GM19351 (cell line): ENCODE data around the gene PLAC9.
"Not testable (repeated sequence)": the region's sequence is repeated elsewhere in the genome, so short reads cannot be mapped to it uniquely, and the experiment has no call there.

Source experiments
- ATAC-seq: cut with Tn5 transposase; IDR thresholded peaks from one replicate; pipeline ENCODE4 v1.9.1; 2021; ENCODE audit warnings: mild to moderate bottlenecking, moderate library complexity; ENCODE audit not compliant: unreplicated experiment

The PLAC9 gene

GRCh38 chr10:80137920-80138319, 5.4 kb downstream of the PLAC9 start:
- ATAC-seq, result no peak

DNA sequence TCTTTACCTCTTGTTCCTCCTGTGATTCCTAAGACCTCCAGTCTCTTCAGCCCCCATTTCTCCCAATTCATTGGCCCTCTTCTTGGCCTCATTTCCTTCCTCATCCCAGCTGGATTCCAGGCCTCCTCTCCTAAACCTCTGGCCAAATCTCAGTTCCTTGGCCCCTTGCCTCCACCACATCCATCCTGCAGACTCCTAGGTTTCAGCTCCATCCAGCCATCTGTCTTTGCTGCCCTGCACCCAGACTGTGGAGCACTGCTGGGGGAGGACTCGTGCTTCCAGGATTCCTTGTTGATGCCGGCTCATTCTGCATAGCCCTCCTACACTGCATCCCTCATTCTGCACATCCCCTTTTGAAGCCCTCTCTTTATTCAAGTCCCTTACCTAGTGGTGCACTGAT, 6.7 kb downstream of the PLAC9 start:
- ATAC-seq, result no peak

- ATAC-seq, result no peak
Observed at GRCh38 chr10:80140251-80140650, 7.7 kb downstream of the PLAC9 start.

DNA sequence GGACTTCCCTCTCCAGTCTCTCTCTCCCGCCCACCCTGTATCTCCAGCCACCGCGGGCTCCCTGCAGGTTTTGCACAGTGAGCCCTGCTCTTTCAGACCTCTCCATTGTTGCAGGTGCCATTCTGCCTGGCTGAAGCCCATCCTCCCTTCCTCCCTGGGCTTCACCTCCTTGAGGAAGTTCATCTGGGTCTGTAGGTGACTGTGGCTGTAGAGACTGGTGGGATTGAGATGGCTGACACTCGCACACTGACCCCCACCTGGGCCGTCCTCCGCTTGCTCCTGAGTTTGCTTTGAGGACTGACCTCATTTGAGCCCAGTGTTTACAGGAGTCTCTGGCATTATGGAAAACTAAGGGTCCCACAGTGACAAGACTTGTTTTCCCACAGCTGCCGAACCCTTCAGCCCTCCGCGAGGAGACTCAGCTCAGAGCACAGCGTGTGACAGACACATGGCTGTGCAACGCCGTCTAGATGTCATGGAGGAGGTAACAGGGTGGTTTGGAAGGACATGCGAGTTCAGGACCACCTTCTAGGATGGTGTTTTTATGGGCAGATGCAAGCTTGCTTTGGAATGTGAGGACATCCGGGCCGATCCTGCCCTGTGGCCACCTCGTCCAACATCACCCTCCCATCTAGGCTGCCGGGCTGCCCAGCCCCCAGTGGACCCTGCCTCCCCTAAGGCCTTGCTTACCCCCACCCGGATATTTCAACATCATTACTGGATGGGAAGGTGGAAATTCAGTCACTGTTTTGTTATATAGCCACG, 9.3 kb downstream of the PLAC9 start:
- no peak for ATAC-seq

DNA sequence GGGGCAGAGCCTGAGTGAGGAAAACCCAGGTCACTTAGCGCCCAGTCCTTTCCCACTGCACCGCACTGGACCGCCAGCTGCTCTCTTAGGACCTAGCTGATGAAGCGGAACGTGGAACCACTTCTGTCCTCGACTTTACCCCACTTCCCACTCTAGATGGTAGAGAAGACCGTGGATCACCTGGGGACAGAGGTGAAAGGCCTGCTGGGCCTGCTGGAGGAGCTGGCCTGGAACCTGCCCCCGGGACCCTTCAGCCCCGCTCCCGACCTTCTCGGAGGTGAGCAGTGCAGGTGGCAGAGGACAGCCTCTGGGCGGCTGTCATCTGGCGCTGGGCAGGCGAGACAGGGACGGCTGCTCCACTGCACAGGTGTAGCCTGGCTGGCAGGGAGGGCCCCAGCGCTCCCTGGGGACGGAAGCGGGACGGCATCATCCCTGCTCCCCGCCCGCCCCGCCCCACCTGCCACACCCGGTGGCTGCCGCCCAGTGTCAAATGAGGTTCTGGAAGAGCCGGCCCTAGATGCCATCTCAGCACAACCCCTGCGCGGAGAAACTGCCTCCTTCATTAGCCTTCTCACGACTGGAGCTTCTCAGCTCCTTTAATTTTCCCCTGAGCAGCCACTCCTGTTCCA, 11.7 kb downstream of the PLAC9 start:
- peak; percentile 35 for ATAC-seq

DNA sequence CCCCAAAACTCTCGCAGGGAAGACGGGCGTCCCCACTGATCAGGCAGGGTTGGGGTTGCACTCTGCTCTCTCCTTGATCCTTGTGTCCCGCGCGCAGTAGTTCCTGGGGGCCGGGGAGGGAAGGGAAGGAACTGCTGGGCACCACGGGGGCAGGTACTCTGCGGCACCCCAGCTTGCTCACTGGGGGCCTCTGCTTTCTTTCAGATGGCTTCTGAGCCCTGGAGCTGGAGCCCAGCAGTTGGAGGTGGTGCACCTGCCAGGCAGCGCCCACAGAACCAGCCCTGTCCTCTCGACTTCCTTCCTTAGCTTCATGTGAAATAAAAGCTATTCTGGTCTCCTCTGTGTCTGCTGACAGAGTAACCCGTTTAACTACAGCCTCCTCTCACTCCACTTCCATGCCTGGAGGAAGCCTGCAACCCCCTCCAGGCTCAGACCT, 12.2 kb downstream of the PLAC9 start:
- ATAC-seq, result peak; percentile 36

DNA sequence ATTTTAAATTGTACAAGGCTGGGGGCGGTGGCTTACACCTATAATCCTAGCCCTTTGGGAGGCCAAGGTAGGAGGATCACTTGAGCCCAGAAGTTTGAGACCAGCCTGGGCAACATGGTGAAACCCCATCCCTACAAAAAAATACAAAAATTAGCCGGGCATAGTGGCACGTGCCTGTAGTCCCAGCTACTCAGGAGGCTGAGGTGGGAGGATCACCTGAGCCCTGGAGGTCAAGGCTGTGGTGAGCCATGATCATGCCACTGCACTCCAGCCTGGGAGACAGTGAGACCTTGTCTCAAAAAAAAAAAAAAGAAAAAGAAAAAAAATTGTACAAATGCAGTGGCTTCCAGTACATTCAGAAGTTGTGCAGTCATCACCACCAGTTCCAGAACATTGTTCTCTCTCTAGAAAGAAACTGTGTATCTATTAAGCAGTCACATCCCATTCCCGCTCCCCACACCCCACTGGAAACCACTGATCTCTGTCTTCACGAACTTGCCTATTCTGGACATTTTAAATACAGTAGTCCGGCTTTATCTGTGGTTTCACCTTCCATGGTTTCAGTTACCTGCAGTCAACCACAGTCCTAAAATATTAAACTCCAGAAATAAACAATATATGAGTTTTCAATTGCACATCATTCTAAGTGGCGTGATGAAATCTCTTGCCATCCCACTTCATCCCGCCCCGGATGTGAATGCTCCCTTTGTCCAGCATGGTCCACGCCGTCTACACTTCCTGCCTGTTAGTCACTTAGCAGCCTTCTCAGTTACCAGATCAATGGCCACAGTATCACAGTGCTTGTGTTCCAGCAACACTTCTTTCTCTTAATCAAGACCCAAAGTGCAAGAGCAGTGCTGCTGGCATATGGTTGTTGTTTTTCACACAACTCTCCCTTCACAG, 13.1 kb downstream of the PLAC9 start:
- ATAC-seq, result not testable (repeated sequence)

DNA sequence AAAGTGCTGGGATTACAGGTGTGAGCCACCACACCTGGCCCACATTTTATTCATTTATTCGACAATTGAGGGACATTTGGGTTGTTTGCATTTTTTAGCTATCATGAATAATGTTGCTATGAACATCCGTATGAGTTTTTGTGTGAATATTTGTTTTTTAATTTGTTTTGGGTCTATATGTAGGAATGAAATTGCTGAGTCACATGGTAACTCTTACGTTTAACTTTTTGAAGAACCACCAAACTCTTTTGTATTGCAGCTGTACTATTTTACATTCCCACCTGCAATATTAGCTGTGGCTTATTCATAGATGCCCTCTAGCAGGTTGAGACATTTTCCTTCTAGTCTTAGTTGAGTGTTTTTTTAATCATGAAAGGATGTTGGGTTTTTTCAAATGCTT, 14.4 kb downstream of the PLAC9 start:
- ATAC-seq, result no peak

DNA sequence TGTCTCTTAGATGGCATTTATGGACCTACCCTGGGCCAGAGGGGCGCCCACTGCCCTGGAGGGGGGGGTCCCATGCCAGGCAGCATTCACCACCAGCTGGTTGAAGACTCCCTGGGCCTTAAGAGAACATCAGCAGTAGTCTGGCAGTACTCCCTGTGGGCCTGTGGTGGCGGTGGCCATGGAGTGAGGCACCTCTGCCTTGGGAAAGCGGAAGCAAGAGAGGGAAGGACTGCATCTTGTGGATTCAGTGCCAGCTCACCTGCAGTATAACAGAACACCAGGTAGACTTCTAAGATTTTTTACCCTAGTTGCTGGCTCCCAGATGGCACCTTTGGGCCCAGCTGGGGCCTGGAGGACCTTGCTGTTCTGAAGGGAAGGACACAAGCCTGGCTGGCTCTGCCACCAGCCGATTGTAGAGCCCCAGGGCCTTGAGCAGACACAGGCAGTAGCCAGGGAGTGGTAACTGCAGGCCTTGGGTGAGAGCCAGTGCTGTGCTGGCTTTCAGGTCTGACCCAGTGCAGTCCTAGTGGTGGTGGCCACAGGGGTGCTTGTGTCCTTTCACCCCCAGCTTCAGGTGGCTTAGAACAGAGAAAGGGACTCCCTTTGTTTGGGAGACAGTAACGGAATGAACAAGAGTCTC, 15.8 kb downstream of the PLAC9 start:
- ATAC-seq, result no peak

- ATAC-seq, result no peak
Observed at GRCh38 chr10:80149123-80149522, 16.6 kb downstream of the PLAC9 start.

- no peak for ATAC-seq
Observed at GRCh38 chr10:80150172-80150571, 17.6 kb downstream of the PLAC9 start.

DNA sequence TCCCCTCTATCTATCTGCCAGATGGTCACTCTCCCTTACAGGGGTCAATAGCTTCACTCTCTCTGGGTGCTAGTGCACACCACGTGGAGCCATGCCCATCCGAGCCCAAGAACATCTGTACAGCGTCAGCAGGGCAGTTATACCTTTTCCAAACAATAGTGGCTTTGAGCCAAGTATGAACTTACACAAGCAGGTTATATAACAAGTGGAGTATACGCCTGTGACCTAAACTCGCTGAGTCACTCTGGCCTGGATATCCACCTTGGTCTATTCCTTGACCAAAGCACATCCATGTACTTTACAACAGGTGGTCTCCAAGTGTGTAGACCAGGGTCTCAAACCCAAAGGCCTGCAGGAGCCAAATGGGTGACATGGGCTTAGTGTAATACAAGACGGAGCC, 20.3 kb downstream of the PLAC9 start:
- ATAC-seq, result no peak

DNA sequence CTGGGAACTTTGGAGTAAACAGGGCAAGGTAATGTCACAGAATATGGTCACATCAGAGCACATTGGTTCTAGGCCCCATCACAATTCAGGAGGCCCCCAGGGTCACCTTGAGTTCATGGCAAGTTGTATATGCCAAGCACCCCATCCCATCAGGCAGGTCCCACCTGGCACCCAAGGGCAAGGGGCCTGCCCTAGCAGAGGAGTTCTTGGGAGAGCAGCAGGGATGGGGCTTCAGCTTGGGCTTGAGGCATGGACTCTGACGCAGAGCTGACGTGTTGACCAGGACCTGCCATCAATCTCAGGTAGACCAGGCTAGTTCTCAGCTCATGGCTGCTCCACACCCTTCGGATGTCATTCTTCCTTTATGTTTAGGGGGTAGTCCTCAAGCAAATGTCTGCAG, 20.9 kb downstream of the PLAC9 start:
- no peak for ATAC-seq

GRCh38 chr10:80154626-80154977, 22.1 kb downstream of the PLAC9 start:
- ATAC-seq, result no peak

GRCh38 chr10:80154978-80155695, 22.6 kb downstream of the PLAC9 start:
- ATAC-seq, result no peak

DNA sequence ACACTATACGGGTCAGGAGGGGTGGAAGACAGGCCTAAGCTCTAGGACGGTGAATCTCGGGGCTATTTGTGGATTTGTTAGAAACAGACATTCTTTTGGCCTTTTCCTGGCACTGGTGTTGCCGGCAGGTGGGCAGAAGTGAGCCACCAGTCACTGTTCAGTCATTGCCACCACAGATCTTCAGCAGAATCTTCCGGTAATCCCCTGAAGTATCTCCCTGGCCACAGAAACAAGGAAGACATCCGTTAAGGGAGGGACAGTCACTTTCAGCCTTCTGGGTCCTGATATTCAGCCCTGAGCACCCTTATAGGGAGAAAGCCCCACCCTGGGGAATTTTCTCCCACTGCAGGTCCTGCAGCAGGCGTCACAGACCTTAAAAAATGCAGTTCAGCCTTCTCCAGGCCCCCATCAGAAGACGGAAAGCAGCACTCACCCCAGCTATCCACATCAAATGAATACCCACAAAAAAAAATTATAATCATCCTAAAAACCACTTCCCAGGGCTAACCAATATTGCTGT, 23.2 kb downstream of the PLAC9 start:
- ATAC-seq, result no peak

DNA sequence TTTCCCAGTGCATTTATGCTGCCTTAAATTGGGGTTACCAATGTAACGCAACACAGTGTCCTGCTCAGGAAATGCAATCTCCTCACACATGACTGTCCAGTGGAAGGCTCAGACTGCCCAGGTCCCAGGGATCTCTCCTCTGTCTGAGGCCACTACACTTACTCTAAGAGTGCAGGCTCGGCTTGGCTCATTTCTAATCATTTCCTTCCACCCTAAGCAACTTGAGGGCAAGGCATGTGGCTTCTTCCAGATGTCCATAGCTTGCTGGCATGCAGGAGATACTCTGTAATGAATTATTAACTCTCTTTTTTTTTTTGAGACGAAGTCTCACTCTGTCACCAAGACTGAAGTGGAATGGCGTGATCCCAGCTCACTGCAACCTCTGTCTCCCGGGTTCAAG, 23.7 kb downstream of the PLAC9 start:
- ATAC-seq, result no peak

DNA sequence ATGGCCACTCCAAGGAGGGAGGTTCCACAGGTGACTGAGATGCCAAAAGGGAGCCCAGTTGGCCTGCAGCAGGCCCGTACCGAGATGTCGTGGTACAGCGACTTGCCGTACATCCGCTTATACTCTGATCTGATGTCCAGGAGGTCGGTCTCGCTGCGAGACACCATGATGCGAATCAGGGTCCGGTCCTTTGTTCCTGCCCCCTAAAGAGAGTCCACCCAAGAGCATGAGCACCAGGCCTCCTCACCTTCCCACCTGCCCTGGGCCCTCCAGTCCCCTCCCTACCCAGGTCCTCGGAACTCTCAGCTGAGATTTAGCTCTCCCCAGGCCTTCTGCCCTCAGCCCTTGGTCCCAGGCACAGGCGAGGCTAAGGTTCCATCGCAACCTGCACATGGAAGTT, 25.0 kb downstream of the PLAC9 start:
- no peak for ATAC-seq

- ATAC-seq, result no peak
Observed at GRCh38 chr10:80158126-80158525, 25.6 kb downstream of the PLAC9 start.

GRCh38 chr10:80158598-80159127, 26.1 kb downstream of the PLAC9 start:
- ATAC-seq, result no peak
